NCI-H2227 (cell line): ENCODE results near the gene MBNL2.

Source experiments
- DNase-seq: peaks from one replicate; lab custom pipeline; 2025; ENCODE audit not compliant: unreplicated experiment; lab: John Stamatoyannopoulos, UW

Gene MBNL2

DNA sequence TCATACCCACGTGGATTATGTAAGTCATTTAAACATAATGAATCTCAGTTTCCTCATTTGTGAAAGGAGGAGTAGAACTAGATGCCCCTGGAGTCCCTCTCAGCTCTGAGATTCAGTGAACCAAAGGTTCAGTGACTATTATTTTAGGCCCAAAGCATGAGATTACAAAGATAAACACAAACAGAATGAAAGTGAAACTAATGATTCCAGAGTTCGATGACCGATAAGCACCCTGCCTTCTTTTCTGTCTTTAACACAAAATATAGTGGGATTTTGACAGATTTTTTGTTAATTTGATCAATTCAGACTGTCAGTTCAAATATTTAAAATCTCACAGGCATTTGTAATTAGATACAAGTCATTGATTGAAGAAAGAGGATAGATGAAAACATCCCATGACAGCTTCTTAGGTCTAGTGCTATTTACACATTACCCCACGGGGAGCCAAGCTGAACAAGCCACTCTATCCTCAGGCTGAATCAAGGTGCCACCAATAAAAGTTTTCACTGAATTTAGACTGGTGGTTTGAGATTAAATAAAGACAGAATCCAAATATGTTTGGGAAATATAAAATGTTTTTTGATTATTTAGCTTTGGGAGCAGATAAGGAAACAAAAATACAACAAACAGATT is 147.2 kb downstream of the MBNL2 start:
- DNase-seq = no peak

DNA sequence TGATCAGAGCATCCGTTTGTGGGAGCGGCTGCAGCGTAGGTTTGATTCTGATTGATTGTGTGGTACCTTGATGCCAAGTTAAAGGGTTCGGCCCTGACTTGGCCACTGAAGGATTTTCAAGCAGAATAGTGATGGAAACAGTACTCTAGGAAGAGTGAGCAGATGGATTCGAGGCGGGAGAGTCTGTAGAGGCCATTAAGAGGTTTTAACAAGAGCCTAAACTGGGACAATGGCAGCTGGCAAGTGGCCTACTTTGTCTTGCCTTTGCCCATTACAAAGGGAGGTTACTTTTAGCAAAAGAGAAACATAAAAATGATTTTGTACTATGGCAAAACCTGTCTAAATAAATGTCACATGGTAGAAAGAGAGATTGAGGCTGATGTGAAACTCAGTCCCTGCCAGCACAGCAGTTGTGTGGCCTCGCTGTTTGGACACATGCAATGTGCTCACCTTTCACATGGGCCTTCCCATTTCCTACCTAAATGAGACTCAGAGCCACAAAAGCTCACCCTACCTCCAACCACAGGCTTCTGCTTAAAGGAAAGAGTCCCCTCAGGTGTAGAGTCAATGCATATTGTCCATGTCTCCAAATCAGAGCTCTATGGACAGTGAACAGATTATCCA is 149.5 kb downstream of the MBNL2 start:
- no peak for DNase-seq

DNA sequence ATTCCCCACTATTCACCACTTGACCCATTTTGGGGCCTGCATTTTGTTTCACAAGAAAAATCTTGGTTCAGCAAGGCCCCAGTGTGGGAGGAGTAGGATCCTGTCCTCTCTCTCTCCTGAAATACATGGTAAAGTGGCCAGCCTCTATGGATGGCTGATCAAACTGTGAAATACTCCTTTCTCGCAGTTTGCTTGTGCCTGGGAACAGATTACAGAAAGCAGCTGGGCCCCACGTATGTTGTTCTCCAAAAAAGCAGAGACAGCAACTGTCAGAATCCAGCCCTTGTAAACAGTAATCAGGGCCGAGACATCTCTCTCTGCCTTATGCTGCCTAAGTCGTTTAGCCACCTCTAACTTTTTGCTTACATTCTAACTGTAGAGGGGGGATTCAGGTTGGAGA is 150.8 kb downstream of the MBNL2 start:
- no peak for DNase-seq

DNA sequence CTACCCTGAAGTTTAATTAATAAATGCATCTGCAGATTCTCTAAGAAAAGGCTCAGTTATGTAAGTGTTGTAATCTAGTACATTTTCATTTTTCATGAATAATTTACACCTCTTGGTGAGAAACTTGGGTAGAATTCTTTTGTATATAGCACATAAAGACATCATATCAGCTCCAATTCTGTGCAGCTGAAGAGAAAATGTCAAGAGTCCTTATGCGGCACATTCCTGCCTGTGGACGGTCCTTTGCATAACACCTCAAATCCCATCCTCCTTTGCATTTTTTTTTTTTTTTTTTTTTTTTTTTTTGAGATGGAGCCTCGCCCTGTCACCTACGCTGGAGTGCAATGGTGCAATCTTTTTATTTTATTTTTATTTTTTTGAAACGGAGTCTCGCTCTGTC is 151.7 kb downstream of the MBNL2 start:
- DNase-seq = no peak

DNA sequence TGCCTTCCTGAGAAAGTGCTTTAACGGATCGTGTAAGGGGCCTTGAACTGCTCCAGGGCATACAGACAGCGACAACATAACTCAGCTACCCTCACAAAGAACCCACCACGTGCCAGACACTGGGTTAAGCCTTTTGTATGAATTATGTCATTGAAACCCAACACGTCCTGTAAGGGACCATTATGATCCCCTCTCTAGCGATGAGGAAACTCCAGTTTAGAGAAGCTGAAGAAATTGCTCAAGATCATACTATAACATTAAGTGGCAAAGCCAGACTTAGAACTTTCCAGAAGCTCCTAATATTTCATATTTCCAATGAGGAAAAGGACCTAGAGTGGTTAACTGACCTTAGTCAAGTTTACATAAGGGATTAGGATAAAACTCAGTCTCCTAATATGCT is 154.8 kb downstream of the MBNL2 start:
- DNase-seq = no peak

DNA sequence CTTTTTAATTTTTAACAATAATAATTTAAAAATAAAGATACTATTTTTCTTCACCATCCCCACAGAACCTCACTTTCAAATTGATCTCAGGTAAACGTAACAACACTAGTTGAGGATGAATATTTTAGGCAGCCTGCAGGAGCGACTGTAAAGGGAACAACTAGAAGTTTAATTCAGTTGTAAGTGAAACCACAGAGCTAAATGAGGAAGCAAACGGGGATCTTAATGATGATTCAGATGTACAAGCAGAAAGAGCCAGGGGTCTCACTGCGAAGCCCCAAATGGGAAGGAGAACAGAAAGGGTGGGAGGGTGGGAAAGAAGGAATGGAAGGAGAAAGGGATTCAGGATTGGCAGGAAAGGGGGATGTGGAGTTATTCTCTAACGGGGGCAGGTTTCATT is 157.3 kb downstream of the MBNL2 start:
- DNase-seq = no peak

DNA sequence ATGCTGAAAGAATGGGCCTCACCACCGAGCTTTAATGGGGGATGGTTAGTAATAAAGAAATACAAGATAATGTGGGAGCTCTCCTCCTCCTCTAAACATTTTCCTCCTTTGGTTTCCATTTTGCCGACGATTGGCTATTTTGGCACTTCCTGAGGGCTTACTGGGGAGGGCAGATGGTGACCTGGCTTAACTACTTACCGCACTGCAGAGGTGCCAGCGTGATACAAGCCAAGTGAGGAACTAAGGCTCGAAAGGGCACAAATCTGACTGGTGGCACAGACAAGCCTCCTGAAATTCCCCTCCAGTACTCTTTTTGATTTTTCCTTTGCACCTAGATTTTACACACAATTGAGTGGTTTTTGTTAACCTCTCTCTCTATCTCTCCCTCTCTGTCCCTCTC is 158.6 kb downstream of the MBNL2 start:
- no peak for DNase-seq

DNA sequence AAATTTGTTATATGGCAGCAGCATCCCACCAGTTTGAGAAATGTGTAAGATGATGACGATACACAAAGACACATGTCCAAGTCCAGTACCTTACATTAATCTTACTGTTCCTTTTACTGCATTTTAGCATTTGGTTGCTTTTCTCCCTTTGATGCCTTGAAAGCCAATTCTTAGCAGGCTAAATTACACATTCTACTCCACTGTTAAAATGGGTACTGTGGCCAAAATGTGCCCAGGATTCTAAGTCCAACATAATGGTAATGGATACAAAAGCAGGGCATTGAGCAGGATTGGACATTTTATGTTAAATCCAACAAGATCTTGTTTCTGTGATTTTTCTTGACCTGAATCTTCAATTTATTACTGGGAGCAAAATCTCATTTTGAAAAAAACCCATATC is 159.1 kb downstream of the MBNL2 start:
- no peak for DNase-seq

DNA sequence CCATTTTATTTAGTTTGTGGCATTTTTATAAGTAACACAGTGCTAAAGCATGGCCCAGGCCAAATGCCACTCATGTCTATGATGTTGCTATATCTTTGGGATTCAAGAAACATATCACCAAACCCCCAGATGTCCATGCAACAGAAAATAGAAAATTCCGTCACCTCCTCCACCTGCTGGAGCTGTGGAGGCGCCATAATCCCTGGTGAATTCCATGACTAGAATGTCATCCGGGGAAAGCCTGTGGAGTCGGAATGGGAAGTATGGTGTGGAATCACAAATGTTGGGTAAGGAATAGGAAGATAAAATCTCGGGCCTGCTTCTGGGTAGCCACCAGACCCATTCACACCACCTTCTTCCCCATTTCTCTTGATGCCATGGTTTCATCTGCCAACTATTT is 160.1 kb downstream of the MBNL2 start:
- DNase-seq = no peak

DNA sequence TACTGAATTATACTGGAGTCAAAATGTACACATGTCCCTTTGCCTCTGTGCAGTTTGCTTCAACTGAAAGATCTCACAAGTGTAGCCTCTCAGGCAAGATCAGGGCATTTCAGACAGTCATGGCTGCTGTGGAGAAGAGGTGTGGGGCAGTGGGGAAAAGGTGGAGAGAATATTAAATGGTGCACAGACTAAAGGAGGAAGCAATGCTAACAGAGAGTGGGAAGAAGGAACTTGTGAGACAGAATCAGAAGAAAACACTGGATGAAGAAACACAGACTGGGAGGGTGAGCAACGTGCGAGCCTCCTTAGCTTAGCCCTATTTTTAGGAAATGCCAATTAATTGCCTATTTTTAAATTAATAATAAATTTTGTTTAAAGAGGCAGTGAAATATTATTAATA is 162.2 kb downstream of the MBNL2 start:
- DNase-seq = no peak

DNA sequence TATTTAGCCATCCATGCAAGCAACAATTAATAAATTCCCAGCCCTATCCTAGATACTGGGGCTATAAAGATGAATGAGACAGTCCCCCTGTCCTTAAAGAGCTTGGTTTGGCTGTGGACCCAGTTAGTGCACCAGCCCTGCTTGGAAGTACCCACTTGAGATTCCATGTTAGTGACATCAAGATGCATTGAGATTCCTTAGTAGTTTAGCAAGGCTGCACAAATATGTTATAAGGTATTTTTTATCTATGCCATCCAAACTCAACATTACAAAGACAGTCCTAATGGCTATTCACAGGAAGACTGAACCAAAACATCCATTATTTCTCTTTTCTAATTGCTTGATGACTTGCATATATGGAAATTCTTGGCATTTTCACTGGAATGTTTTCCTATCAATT is 163.0 kb downstream of the MBNL2 start:
- no peak for DNase-seq

DNA sequence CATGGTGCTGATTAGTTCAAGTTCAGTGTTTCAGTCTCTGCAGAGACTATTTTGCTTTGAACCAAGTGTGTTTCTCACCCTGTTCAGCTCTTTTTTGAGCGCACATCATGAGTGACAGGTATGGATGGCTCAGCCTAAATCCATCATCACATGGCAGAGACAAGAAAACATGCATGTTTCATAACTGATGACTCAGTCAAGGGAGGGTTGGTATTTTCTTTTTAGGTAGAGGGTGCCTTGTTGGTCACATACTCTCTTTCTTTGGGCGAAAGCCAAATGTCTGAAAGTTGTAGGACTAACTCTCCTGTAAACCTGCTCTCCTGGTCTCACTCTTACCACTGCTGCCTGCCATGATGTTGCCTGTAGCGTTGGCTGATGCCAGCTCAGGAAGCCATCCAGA is 163.7 kb downstream of the MBNL2 start:
- no peak for DNase-seq

DNA sequence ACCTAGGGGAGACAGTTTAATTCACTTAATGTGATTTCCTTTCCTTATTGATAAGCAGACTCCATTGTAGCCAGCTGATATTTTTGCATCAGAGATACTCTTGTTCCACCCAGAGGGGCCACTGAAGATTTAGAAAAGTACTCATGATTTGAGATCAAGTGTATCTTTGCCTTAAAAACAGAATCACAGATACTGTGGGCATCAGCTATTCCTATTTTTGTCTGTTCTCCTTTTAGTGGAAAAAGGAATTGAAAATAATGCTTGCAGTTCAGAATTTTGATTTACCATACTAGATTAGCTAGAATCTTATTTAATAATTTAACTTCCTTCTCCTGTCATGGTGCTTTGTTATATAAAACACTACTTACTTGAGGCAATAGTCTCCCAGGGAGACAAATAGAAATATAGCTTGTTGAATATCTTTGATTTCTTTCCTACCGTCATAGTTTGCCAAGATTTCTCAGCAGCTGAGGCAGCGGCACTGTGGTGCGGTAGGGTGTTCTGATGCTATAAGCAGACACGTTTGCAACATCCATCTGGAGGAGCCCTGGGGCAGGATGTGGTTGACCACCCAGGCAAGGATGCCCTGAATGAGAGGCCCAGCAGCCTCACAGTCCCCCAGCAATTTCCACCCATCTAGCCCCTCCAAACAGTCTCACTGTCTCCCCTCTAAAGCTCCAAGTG is 164.8 kb downstream of the MBNL2 start:
- no peak for DNase-seq

DNA sequence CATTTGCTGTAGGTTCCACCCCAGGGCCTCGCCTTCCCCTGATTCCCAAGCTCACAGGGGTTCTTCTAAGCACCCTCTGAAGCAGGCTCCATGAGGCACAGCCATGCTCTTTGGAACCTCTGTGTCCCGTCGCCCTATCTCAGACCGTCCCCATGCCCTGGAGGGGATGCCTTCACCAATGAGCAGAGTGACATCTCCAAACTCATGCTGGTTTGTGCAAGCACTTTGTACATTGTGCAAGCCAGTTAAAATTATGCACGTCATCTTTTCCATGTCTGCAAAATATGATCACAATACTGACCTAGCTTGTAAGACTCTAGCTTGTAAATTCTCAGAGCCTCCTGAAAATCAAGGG is 165.3 kb downstream of the MBNL2 start:
- no peak for DNase-seq

DNA sequence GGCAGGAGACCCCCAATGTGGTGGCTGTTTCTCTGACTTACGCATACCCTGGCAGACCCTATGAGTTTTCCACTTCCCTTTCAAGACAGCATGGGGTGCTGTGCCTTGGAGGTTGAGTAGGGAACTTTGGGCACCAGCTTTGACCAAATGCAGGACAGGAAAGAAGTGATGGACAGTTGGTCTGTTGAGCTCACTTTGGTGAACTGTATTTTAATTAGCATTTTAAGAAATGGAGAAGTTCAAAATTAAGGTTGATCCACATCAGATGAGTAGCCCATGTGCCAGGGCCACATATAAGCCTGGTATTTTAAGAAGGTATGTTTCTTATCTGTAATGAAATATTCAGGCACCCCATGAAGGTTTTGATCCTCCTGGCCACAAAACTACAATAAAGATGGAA is 165.8 kb downstream of the MBNL2 start:
- no peak for DNase-seq

DNA sequence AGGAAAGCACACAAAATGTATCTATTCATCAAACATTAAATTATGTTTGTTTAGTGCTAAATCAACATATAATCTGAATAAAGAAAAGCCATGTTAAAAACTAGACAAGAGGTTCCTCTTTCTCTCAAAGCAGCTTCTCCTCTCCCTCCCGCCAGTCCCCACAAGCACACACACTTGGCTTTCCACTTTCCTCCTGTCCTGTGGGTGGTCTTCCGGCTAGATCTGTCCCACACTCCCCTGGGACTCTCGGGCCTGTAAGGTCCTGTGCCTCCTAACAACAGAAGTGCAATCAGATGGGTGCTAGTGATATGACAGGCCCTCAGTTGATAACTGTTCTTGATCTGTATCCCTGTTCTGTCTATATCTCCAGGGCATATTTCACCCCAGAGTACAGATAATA is 166.2 kb downstream of the MBNL2 start:
- DNase-seq = no peak

DNA sequence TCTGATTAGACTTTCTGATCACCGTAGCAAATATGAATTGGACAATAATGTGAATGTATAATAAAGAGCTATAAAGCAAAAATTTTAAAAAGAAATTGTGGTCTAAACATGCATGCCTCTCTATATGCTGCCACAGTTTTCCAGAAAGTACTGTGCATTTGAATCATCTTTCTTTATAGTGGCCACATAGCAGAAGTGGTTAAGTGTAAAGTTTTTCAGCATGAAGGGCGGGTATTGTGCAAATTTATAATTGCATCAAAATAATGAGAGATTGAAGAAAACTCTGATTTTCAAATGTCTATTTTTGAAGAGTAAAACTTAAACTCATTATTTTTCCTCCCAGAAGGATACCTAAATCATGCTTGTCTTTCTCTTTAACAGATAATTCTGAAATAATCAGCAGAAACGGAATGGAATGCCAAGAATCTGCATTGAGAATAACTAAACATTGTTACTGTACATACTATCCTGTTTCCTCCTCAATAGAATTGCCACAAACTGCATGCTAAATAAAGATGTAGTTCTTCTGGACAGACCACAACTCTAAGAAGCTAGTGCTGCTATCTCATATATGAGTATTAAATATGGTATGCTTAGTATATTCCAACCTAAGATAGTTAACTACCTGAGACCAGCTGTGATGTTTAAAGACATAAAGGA is 168.9 kb downstream of the MBNL2 start:
- no peak for DNase-seq

DNA sequence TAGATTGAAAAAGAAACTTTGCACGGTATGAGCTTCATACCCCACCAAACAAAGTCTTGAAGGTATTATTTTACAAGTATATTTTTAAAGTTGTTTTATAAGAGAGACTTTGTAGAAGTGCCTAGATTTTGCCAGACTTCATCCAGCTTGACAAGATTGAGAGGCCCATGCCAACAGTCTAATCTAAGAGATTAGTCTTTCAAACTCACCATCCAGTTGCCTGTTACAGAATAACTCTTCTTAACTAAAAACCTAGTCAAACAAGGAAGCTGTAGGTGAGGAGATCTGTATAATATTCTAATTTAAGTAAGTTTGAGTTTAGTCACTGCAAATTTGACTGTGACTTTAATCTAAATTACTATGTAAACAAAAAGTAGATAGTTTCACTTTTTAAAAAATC is 169.9 kb downstream of the MBNL2 start:
- no peak for DNase-seq

DNA sequence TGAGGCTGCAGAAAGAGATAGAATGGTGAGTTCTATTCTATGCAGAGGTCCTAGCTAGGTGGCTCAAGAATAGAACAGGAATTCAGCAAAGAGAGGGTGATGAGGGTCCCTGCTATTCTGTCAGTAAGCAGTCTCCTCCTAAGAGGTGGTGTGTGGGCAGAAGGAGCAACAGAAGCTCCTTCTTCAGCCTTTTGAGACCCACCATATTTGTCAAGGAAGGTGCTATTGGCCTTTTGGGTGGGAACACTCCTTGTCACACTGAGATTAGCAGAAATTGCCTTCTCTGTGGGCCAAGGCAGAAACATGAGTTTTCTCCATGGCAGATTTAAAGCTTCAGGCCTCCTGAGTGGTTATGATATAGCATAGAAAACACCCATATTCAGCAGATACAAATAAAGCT is 172.4 kb downstream of the MBNL2 start:
- DNase-seq = no peak

DNA sequence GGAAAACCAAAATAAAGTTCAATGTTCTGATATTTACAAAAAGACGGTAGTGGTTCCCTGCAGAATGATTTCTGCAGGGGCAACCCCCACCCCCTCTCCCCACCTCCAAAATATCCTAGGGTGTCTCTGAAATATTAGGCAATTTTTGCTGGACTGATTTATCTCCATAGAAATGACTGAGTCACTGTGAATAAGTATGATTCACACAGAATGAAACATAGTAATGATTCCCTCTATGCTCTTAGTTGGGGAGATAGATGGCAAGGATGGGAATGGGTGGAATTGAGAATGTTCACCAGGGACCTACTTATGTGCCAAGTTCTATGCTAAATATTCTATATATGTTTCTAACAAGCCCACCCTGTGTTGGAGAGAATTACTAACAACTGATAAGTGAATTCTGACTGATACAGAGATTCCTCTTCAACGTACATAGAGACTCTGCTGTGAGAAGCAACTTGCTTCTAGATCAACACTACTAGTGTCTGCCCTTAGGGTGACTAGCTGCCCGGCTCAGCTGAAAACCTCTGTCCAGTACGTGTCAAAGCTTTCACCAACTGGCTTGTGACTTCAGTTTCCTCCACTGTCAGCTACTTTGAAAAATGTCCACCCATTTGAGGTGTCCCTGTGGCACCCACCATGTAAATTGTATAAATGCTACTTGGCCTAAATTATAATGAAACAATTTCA is 173.5 kb downstream of the MBNL2 start:
- DNase-seq = no peak

DNA sequence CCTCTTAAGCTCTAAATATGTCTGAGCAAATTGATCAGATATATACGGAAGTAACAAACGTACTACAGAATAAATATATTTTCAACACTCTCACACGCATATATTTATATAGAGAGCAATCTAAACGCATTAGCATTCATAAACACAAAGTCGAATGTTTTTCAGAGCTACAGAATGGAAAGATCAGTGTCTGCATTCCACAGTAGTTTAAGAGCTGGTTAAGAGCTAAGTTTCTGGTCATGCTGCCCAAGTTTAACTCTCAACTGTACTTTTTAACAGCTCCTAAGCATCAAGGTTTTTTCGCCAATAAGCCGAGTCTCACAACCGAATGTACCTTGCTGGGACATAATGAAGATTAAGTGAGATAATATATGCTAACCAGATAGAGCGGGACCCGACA is 175.1 kb downstream of the MBNL2 start:
- DNase-seq = no peak

DNA sequence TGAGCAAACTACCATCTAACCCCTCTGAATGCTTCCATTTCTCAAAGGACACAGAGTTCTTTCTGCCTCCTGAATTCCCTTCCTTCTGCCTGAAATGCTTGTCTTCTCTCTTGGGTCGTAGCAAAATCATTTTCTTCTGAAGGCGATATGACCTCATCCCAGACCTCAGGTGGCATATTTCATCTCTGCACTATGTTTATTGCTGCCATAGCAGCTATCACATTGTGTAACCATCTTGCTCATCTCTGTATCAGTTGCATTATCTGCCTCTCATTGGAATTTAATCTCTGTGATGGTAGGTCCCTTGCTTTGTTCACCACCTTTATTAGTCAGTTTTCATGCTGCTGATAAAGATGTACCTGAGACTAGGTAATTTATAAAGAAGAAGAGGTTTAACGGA is 179.3 kb downstream of the MBNL2 start:
- no peak for DNase-seq
